Transverse colon (tissue), 4 donors: Measurements from ENCODE around the gene RUFY3.

ENCODE experiments used
- CTCF ChIP-seq, 5 experiments: fragments of 200-600 bp in 3 of 5; fragments of 450-650 bp in 2 of 5; sonication (generic) in 3 of 5; IDR thresholded peaks; 1 replicate in 2 of 5; 2 replicates in 3 of 5; pipeline ENCODE4 v1.5.1; 2016 to 2017; ENCODE audit warnings: antibody characterized with exemption in 5 of 5, inconsistent platforms in 3 of 5, mild to moderate bottlenecking in 2 of 5, moderate library complexity in 1 of 5
- EP300 ChIP-seq: sonication (generic); formaldehyde crosslinking; IDR thresholded peaks from one replicate; pipeline ENCODE4 v1.6.1; 2017; ENCODE audit warnings: antibody characterized with exemption, low read depth
- POLR2A ChIP-seq: fragments of 450-650 bp; IDR thresholded peaks from one replicate; pipeline ENCODE4 v1.6.1; 2016; ENCODE audit warnings: antibody characterized with exemption, mild to moderate bottlenecking, moderate library complexity
- POLR2AphosphoS5 ChIP-seq, 3 donors: sonication (generic); formaldehyde crosslinking; IDR thresholded peaks; one replicate each; pipeline ENCODE4 v1.6.1; 2016; ENCODE audit warnings: antibody characterized with exemption in 3 of 3

GRCh38 chr4:70700712-70701111 lies 21.1 kb upstream of the RUFY3 start:
- TF ChIP-seq POLR2AphosphoS5 (IDR thresholded peaks at IDR 0.05) (no peak), POLR2A (no peak), CTCF (IDR thresholded peaks at IDR 0.05) (no peak), EP300 (no peak)
